ENCODE results near the gene GNPAT.

DNA sequence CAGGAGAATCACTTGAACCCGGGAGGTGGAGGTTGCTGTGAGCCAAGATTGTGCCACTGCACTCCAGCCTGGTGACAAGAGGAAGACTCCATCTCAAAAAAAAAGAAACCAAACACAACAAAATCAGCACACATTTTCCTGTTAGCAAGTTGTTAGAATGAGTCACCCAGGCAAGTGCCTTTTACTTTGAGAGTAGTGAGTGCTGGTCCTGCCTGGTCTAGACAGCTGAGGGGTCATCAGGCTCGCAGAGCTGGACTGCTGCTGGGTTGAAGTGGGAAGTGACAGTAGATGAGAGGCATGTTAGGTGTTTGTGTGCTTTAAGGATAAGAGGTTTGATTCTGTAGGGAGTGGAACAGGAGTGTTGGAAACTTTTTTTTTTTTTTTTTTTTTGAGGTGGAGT lies 31.9 kb downstream of the GNPAT start:
- TF ChIP-seq CTCF (IDR thresholded peaks at IDR 0.05) (no peak), POLR2A (IDR thresholded peaks at IDR 0.05) (no peak)
